Putamen (tissue), 1 donor: ENCODE results near the gene ZNF236.

Experiments
- DNase-seq: peaks from one replicate; pipeline ENCODE4 v3.0.0-alpha.2; 2016; ENCODE audit warnings: low spot score

The ZNF236 gene

GRCh38 chr18:76859474-76860339 is 37.4 kb downstream of the ZNF236 start:
- no peak for DNase-seq

- no peak for DNase-seq
Observed at GRCh38 chr18:76860411-76860810, 38.1 kb downstream of the ZNF236 start.

GRCh38 chr18:76866666-76867065 is 44.3 kb downstream of the ZNF236 start:
- DNase-seq = no peak

GRCh38 chr18:76873311-76873710 is 51.0 kb downstream of the ZNF236 start:
- no peak for DNase-seq

- DNase-seq = no peak
Observed at GRCh38 chr18:76873713-76874112, 51.4 kb downstream of the ZNF236 start.

GRCh38 chr18:76874642-76875389 is 52.5 kb downstream of the ZNF236 start:
- DNase-seq = no peak

- no peak for DNase-seq
Observed at GRCh38 chr18:76875390-76876325, 53.3 kb downstream of the ZNF236 start.

- peak; percentile 33 for DNase-seq
Observed at GRCh38 chr18:76878426-76878825, 56.1 kb downstream of the ZNF236 start.

- no peak for DNase-seq
Observed at GRCh38 chr18:76880026-76880425, 57.7 kb downstream of the ZNF236 start.

- no peak for DNase-seq
Observed at GRCh38 chr18:76881744-76882143, 59.4 kb downstream of the ZNF236 start.

GRCh38 chr18:76882146-76882545 is 59.8 kb downstream of the ZNF236 start:
- no peak for DNase-seq

GRCh38 chr18:76885001-76885400 is 62.6 kb downstream of the ZNF236 start:
- no peak for DNase-seq

GRCh38 chr18:76886112-76886511 is 63.8 kb downstream of the ZNF236 start:
- DNase-seq = no peak

- DNase-seq = no peak
Observed at GRCh38 chr18:76889091-76889699, 66.8 kb downstream of the ZNF236 start.

- no peak for DNase-seq
Observed at GRCh38 chr18:76892832-76893231, 70.5 kb downstream of the ZNF236 start.

- DNase-seq = no peak
Observed at GRCh38 chr18:76894566-76895346, 72.4 kb downstream of the ZNF236 start.

GRCh38 chr18:76895498-76895897 is 73.1 kb downstream of the ZNF236 start:
- no peak for DNase-seq

- DNase-seq = no peak
Observed at GRCh38 chr18:76896677-76897076, 74.3 kb downstream of the ZNF236 start.

- no peak for DNase-seq
Observed at GRCh38 chr18:76897257-76897656, 74.9 kb downstream of the ZNF236 start.

GRCh38 chr18:76903386-76903785 is 81.0 kb downstream of the ZNF236 start:
- DNase-seq = no peak

- DNase-seq = no peak
Observed at GRCh38 chr18:76905821-76906220, 83.5 kb downstream of the ZNF236 start.
